A673 (cell line): ENCODE results near the gene TSPAN15.
"Not testable (repeated sequence)": the region's sequence is repeated elsewhere in the genome, so short reads cannot be mapped to it uniquely, and the experiment has no call there.

Experiments used
- CTCF ChIP-seq: fragments of 300-800, 200-600 bp; sonication (generic); conservative IDR thresholded peaks from 2 replicates; pipeline ENCODE4 v1.5.1; 2017; ENCODE audit warnings: low read depth, mild to moderate bottlenecking, antibody characterized with exemption, low read length, moderate library complexity, mixed read lengths
- EZH2 ChIP-seq: fragments of 200-600 bp; sonication (generic); IDR thresholded peaks from 2 replicates; pipeline ENCODE4 v1.6.1; 2017; ENCODE audit warnings: borderline replicate concordance, low read depth, mild to moderate bottlenecking, mixed read lengths, antibody characterized with exemption, low read length; ENCODE audit not compliant: poor library complexity, severe bottlenecking

DNA sequence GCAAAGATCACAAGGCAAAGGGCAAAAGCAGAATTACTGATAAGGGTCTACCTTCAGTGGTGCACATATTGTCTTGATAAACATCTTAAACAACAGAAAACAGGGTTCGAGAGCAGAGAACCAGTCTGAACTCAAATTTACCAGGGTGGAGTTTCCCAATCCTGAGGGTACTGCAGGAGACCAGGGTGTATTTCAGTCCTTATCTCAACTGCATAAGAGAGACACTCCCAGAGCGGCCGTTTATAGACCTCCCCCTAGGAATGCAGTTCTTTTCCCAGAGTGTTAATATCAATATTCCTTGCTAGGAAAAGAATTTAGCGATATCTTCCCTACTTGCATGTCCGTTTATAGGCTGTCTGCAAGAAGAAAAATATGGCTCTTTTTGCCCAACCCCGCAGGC, 37.6 kb downstream of the TSPAN15 start:
- not testable (repeated sequence) for TF ChIP-seq CTCF, EZH2
